Right ventricle myocardium superior (tissue), 1 donor: ENCODE results near the gene TMEM131L. TPM values are rescaled to one million over a fixed set of nuclear protein-coding genes. Genes with fewer than 3 reads are reported as not detected.

Experiments used
- ATAC-seq: fragments of 200-7000 bp; cut with Tn5 transposase; one replicate; pipeline ENCODE4 v1.9.1; 2020; ENCODE audit warnings: mild to moderate bottlenecking; ENCODE audit not compliant: poor library complexity
- DNase-seq: peaks from one replicate; pipeline ENCODE4 v3.0.0-alpha.2; 2020
- intact Hi-C: fragments of 100-400 bp; cut with DNase I; formaldehyde crosslinking; loops from one replicate; pipeline ENCODE4 v1.11.2; 2022
- total RNA-seq: library from RNA; stranded (reverse); fragmentation: NEBNext Ultra II Directional; extraction: Animal tissue kit (Norgen Biotek cat#: 25700); gene quantifications from one replicate; pipeline ENCODE4 v1.2.1, GENCODE V29; 2021
- donor health status: DM: no; HTN: yes; CAD: no; lungs with severe emphysema.

TMEM131L gene
- total RNA-seq, 1 donor from 2014 or later, result 13.7 TPM

DNA sequence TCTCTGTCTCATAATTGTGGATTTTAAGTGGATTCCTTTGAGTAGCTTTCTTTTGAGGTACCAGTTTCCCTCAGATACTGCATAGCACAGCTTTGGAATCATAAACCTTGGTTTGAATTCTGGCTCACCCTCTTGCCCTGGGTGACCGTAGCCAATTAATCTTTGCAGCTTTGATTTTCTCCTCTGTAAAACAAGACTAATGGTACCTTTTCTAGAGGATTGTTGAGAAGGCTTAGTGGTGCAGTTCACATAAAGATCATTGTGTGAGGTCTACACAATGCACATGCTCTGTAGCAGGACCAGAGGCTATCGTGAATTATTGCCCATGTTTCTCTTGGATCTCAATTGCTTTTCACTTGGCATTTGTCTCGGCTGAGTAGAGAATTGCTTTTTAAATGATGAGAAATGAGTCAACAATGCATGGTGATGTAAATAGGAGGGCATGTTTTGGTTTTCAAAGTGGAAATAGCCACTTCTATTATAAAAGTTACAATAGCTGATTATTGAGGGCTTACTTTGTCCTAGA is 47.9 kb downstream of the TMEM131L start:
- no peak for DNase-seq
- no peak for ATAC-seq
- intact Hi-C loops, result no loop called here

DNA sequence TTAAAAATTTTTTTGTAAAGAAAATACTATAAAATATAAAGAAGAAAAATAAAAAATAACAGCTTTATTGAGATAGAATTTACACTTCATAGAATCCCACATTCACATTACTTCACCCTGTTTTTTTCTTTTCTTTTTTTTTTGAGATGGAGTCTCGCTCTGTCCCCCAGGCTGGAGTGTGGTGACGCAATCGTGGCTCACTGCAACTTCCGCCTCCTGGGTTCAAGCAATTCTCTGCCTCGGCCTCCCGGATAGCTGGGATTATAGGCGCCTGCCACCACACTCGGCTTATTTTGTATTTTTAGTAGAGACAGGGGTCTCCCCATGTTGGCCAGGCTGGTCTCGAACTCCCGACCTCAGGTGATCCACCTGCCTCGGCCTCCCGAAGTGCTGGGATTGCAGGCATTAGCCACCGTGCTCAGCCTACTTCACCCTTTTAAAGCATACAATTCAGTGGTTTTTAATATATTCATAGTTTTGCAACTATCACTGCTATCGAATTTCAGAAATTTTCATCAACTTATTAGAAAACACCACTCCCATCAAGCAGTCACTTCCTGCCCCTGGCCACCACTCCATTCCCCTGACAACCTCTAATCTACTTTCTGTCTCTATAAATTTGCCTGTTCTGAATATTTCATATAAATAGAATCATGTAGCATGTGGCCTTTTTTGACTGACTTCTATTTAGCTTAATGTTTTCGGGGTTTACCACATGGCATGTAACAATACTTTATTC is 48.7 kb downstream of the TMEM131L start:
- intact Hi-C loops, result no loop called here
- DNase-seq (peak; percentile 61), ATAC-seq (no peak)

DNA sequence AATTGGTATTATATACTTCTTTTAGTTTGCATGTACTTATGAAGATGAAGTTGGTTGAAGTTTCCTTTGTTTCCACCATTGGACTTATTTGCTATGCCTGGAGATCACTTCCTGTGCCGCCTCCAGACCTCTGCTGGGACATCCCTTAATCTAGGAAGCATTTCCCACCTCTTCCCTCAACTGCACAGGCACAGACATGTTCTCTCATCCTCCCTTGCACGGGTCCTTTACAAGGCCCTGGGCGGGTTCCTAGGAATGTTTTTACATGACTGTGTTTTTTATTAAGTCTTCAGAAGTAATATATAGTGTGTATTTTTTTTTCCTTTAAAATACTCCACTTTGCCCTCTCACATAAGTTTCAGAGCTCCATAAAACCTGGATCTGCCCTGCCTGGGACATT is 51.0 kb downstream of the TMEM131L start:
- intact Hi-C loops, result no loop called here
- no peak for DNase-seq
- ATAC-seq, result no peak

DNA sequence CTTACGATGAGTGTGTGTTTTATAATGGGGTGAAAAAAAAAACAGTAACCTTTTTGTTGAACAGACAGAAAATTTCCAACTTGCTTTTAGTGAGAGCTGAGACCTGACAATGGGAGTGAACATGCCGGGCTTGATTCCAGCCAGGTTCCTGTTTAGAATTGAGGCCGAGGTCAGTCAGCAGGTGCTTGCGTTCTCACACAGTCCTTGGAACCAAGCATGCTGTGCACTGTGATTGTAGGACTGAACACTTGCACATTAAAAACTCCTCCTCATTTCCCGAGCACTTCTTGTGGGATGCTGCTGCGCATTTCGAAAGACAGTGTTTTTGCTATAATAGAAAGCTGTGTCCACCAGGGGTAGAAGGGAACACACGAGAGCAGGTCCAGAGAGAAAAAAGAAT is 51.8 kb downstream of the TMEM131L start:
- ATAC-seq (peak; percentile 49), DNase-seq (no peak)
- intact Hi-C loops, result no loop called here

DNA sequence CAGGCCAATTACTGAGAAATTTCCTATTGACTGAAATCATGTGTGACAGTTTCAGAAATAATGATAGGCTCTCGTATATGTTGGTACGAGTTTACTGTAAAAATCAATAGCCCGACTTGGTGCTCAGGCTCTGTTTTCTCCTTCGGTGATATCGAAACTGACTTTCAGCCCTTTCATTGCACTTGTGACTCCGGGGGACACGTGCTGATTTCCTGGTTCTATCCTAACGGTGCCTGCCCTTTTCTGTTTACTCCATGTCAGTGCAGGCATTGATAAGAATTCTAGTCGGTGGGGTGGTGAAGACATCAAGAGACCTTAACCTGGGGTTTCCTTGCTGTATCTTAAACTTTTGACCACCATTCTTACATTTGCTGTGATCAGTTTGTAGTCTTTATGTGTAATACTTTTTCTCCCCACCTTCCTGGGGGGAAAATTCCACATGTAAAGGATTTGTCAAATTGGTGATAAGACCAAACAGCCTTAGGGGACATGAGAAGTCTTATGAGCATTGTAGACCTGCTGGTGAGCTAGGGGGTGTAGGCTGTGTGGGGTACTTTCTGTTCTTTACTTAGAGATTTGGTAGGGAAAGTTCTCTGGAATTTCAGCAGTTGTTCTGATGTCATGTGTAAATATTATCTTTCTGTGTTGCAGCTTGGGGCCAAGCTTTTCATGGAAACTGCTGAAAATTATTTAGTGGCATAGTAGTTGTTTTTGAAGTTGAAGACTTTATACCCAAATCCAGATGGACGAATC is 52.7 kb downstream of the TMEM131L start:
- DNase-seq, result no peak
- intact Hi-C loops, result no loop called here
- peak; percentile 51 for ATAC-seq

DNA sequence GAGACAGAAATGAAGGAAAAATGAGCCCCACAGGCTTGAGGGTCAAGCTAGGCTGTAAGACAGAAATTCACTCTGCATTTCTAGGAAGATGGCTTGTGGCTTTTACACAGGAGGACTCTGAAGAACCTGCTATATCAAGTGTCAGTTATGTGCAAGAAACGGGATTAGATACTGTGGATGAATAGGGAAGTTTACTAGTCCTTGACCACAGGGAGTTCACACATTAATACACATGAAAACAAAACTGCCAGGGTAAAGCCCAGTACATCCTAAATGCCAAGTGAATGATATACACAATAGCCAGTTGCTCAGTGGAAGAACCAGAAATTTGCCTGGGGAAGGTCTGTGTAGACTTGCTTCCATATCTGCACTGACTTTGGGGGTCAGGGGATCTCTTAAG is 53.5 kb downstream of the TMEM131L start:
- ATAC-seq (no peak), DNase-seq (no peak)
- intact Hi-C loops, result no loop called here

DNA sequence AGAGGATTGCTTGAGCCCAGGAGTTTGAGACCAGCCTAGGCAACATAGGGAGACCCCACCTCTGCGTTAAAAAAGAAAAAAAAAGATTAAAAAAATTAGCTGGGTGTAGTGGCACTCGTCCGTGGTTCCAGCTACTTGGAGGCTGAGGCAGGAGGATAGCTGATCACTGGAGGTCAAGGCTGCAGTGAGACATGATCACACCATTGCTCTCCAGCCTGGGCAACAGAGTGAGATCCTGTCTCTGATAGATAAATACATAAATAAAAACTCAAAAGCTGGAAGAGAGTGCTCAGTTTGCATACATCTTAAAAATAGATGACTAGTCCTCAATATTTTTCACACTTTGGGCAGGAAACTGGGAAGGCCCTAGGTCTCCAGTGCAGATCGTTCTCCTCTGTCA is 54.1 kb downstream of the TMEM131L start:
- intact Hi-C loops, result no loop called here
- no peak for DNase-seq
- no peak for ATAC-seq

DNA sequence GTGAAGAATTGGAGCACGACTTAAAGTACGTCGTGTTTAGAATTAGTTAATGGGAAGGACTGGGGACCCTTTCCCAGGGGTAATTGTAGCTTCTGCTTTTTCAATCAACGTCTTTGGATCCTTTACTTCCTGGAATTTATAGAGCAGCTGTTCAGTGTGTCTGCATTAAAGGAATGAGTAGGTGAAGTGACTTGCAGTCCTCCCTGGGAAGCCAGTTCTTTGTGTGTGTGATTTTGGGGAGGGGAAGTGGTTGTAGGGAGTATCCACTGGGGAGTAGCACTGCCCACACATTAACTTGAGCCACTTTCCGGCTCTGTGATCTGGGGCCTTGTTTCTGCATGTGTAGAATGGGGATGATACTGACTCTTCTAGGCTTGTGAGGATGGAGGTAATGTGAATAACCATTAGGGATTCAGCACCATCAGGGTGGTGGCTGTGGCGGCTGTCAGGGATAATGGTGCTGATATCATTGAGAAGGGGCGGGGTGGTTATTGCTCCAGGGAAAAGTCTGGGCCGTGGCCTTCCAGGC is 54.7 kb downstream of the TMEM131L start:
- DNase-seq, result no peak
- intact Hi-C loops, result no loop called here
- ATAC-seq, result no peak

DNA sequence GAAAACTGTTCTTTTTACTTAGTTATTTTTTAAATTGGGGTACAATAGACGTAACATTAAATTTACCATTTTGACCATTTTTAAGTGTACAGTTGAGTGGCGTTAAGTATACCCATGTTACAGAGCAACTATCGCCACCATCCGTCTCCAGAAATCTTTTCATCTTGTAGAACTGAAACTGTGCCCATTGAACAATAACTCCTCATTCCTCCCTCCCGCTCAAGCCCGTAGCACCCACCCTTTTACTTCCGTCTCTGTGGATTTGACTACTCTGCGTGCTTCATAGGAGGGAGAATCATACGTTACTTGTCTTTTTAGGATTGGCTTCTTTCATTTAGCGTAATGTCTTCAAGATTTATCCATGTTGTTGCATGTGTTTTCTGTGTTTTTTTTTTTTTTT is 55.3 kb downstream of the TMEM131L start:
- ATAC-seq (no peak), DNase-seq (no peak)
- intact Hi-C loops, result no loop called here

DNA sequence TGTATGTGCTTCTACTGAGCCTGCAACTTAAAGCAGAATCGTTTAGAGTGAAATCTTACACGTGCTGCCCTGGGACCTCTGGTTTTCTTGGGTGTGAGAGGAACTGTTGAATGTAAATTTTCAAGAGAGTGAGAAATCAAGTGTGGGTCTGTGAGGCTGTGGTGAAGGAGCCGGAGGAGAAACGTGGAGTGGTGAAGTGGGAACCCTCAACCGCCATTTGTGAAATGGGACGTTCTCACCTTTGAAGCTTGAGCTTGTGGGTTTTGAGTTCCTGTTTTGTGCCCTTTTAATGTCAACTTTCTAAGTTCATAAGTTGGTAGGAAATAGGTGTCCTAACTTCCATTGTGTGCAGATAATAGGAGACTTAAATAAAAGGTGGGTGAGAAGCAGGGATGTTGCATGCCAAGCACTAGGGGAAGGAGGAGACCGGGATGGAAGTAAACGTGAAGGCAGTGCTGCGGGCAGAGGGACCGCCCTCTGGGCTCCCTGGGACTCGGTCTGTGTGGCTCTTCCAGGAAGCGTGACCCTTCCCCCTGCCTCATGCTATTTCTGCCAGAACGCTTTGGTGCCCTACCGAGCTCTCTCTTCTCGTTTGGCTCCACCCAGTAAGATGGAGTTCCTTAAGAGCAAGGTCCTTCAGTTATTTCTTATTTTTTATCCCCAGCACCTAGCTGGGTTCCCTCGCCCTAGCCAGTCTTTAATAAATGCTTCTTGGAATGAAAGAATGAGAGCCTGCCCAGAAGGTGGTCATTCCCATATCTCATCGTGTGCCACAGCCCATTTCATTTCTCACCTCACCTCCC is 56.0 kb downstream of the TMEM131L start:
- intact Hi-C loops, result no loop called here
- no peak for DNase-seq
- ATAC-seq, result no peak

DNA sequence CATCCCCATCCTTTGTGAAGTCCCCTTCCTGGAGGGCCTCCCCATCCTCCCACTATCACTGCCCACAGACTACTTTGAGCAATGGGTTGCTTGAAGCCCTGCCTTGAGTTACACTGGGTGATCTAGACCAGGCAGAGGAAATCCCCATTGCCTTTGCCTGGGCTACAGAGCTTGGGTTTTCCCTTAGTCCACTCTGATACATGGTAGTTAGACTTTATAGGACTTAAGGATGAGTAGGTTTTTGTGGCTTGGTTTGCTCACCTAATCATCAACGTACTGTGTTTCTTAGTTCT is 56.6 kb downstream of the TMEM131L start:
- no peak for DNase-seq
- no peak for ATAC-seq
- intact Hi-C loops, result no loop called here

DNA sequence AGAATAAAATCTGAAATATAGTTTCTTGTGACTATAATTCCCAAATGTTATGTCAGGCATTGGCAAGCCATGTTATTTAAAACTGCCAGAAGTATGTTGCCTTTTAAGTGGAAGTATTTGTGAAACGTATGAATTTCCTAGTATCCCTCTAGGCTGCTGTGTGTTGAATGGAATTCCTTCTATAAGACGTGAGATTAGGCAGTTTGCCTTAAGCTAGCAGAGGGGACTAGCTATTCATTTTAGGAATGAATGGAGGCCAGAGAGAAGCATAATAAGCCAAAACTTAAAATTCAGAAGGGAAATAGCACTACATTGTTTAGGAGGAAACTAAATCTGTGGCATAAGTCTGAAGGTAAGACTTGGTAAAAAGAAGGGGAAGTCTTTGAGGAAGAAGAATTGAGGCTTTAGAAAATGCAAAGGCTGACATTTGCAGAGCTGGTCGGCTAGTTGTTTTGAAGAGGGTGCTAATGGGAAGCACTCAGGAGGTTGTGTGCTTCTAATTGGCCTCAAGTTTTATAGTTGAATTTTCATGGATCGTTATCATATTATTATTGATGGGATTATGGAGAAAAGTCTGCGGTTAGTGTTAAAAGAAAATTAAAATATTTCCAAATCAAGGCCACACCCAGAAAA is 57.1 kb downstream of the TMEM131L start:
- DNase-seq (no peak), ATAC-seq (no peak)
- intact Hi-C loops, result no loop called here

DNA sequence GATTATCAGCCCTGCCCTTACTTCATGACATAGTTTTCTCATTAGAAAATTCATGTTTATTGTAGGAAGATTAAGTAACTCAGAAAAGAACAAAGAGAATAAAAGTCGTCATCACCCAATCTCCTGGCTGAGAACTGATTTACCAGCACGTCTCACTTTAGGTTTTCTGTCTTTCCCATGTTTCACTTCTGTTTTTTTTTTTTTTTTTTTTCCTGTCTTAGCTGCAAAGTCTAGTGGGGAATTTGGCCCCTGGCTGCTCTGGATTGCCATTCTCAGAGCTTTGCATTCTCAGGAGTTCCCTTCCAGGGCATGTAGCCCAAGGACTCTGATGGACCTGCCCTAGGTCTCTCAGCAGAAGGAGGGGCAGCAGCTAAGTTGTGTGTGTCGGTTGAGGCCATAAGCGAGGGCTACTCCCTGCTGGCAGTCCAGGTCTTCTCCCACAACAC is 57.8 kb downstream of the TMEM131L start:
- peak; percentile 45 for ATAC-seq
- no peak for DNase-seq
- intact Hi-C loops, result no loop called here

DNA sequence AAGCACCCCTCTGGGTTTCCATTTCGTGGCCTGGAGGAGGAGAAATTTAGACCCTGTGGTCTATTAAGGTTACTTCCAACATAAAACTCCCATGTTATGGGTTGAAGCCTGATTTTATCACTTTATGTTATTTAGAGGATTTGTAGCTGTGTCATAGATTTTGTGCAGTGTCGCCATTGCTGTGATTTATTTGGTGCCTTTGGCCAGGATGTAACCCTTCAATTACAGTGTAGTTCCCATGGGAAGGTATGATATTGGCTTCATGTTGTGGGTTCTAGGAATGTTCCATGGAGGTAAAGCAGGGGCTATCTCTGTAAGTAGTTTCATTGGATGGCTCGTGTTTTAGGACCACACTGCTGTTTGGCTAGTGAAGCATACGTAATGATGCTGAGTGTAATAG is 58.5 kb downstream of the TMEM131L start:
- DNase-seq (no peak), ATAC-seq (no peak)

DNA sequence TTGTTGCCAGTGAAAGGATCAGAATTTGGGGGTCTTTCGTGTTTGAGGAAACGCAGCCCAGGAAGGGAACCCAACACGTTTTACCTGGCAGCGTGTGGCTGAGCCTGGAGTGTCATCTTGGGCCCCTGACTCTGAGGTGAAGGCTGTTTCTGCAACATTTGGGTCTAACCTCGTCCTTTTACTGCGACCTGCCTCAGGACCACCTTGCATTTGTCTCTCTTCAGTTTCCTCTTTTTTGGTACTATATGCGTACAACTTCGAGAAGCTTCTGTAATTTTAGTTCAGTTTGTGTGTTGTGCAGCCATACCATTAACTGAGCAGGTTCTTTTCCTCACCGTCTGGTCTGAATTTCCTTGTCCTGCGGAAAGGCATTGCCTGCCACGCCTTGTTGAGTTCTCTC is 61.5 kb downstream of the TMEM131L start:
- no peak for ATAC-seq
- no peak for DNase-seq
- intact Hi-C loops, result no loop called here

More for the DNA sequence above, 58.5 kb downstream of the TMEM131L start:
- intact Hi-C loops, result no loop called here

DNA sequence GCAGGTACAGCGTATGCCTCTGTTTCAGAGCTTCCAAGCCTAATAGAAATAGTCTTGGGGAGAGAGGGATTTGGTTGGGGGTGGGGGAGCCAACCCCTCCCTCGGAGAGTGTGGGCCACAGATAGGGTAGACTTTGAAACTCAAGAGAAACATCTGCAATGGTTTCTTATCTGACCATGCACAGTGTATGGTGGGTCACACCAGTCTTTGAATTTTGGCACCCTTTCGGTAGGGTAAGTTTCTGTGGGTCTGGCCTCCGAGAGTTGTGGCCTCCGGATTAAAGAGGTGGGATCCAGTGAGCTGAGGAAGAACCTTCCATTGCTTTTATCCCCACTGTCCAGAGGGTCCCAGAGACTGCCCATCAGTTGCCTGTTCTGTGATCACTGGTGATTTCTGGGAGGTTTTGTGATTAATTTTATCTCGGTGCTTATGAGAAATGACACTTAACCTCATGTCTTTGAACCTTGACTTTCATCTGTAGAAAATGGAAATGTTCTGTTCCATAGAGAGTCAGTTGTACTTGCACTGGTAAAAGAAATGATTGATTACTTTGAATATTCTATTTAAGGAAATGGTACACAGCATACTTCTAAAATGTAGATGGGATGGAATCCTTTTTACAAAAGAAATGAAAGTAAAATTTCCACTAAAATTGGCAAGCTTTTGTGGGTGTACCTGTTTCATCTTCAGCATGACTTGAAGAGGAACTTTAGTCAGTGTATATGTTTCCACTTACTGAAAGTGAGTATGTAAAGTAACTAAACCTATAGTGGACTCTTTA is 62.7 kb downstream of the TMEM131L start:
- DNase-seq (no peak), ATAC-seq (no peak)
- intact Hi-C loops, result no loop called here

DNA sequence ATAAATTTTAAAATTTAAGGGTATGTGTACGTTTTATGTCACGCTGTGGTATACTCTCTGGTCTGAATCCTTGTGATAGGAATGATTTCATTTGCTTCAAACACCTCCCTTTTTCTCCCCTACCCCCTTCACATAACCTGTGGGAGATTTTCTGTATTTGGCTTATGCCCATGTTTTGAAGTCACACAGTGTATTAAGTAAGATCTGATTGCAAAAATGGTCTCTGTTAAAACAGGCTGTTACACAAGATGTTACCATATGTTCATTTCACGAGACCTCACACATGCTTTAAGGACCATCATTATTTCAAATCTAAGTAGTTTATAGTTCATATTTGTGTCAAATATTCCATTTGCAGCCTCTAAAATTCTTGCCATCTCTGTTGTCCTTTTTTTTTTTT is 63.5 kb downstream of the TMEM131L start:
- ATAC-seq (no peak), DNase-seq (no peak)
- intact Hi-C loops, result loop anchor here (10.0 kb wide), 1 partner anchor 65 kb away; the partner anchor contains the start of gene TMEM131L
